MM.1S (cell line): ENCODE measurements around the gene MIEN1.

Experiments used
- EZH2 ChIP-seq: fragments of 300-600 bp; sonication (generic); optimal IDR thresholded peaks from 2 replicates; pipeline ENCODE3; 2017; ENCODE audit warnings: low read depth, mild to moderate bottlenecking, antibody characterized with exemption, low read length, mixed read lengths
- EZH2phosphoT487 ChIP-seq: fragments of 300-600 bp; sonication (generic); IDR thresholded peaks from 2 replicates; pipeline ENCODE4 v1.6.1; 2018; ENCODE audit warnings: antibody characterized with exemption, low read length
- TF ChIP-seq, protein P1 (sequence below): fragments of 300-600 bp; sonication (generic); IDR thresholded peaks from 2 replicates; pipeline ENCODE4 v1.5.1; 2016; ENCODE audit warnings: antibody characterized with exemption, low read length, mixed read lengths

GRCh38 chr17:39775031-39775430 lies 44.7 kb upstream of the MIEN1 start:
- TF ChIP-seq, protein P1, sequence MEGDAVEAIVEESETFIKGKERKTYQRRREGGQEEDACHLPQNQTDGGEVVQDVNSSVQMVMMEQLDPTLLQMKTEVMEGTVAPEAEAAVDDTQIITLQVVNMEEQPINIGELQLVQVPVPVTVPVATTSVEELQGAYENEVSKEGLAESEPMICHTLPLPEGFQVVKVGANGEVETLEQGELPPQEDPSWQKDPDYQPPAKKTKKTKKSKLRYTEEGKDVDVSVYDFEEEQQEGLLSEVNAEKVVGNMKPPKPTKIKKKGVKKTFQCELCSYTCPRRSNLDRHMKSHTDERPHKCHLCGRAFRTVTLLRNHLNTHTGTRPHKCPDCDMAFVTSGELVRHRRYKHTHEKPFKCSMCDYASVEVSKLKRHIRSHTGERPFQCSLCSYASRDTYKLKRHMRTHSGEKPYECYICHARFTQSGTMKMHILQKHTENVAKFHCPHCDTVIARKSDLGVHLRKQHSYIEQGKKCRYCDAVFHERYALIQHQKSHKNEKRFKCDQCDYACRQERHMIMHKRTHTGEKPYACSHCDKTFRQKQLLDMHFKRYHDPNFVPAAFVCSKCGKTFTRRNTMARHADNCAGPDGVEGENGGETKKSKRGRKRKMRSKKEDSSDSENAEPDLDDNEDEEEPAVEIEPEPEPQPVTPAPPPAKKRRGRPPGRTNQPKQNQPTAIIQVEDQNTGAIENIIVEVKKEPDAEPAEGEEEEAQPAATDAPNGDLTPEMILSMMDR: no peak
- no peak for TF ChIP-seq EZH2
- no peak for TF ChIP-seq EZH2phosphoT487
